T-cell (primary cell): Measurements from ENCODE around the gene NTF4. TPM values are rescaled to one million over a fixed set of nuclear protein-coding genes. Genes with fewer than 3 reads are reported as not detected.
"Not testable (repeated sequence)": the region's sequence is repeated elsewhere in the genome, so short reads cannot be mapped to it uniquely, and the experiment has no call there.

ENCODE experiments used
- ATAC-seq, 4 experiments: fragments of 200-7000 bp in 3 of 4; fragments of 150-1000 bp in 1 of 4; cut with Tn5 transposase; replicated peaks in 1 of 4; 1 replicate in 3 of 4; 2 replicates in 1 of 4; pipeline ENCODE4 v1.10.0; 2021; ENCODE audit warnings: moderate library complexity in 3 of 4, mild to moderate bottlenecking in 2 of 4, moderate number of reproducible peaks in 1 of 4
- CTCF ChIA-PET, 2 donors: fragments of 300-600 bp; sonication (Branson Sonifier 250); formaldehyde crosslinking; loops; one replicate each; lab custom pipeline; 2022; ENCODE audit warnings: antibody characterized with exemption in 2 of 2; lab: Charles Lee
- POLR2A ChIA-PET, 2 donors: fragments of 300-600 bp; sonication (Branson Sonifier 250); formaldehyde crosslinking; loops; one replicate each; lab custom pipeline; 2022; ENCODE audit warnings: antibody characterized with exemption in 2 of 2; lab: Charles Lee
- DNase-seq, 35 experiments: peaks; one replicate each; pipeline versions ENCODE4 v3.0.0 to v3.0.0-alpha.2; 2013 to 2023
- H3K27ac ChIP-seq: one replicate; pipeline ENCODE4 v1.5.1; 2013; ENCODE audit warnings: low read length
- H3K27me3 ChIP-seq, 2 experiments: replicated peaks in 1 of 2; 1 replicate in 1 of 2; 2 replicates in 1 of 2; pipeline versions ENCODE4 v1.6.1 to v1.7.0; 2013; ENCODE audit warnings: low read length in 1 of 2, mixed read lengths in 1 of 2; ENCODE audit not compliant: control insufficient read depth in 2 of 2, insufficient read depth in 2 of 2; ENCODE audit errors: extremely low read depth in 1 of 2
- H3K36me3 ChIP-seq, 2 donors: 1 replicate in 1 of 2; 2 replicates in 1 of 2; pipeline versions ENCODE4 v1.6.1 to v1.7.0; 2013; ENCODE audit warnings: low read length in 1 of 2; ENCODE audit not compliant: control insufficient read depth in 2 of 2, insufficient read depth in 1 of 2; ENCODE audit errors: extremely low read depth in 1 of 2
- H3K4me1 ChIP-seq, 2 experiments: 1 replicate in 1 of 2; 2 replicates in 1 of 2; pipeline versions ENCODE4 v1.6.1 to v1.7.0; 2013; ENCODE audit warnings: low read length in 2 of 2, mixed read lengths in 1 of 2; ENCODE audit not compliant: insufficient read depth in 2 of 2, control insufficient read depth in 1 of 2; ENCODE audit errors: extremely low read depth in 1 of 2
- H3K4me3 ChIP-seq, 2 donors: 1 replicate in 1 of 2; 2 replicates in 1 of 2; pipeline versions ENCODE4 v1.5.1 to v1.7.0; 2013; ENCODE audit warnings: mild to moderate bottlenecking in 2 of 2, low read length in 1 of 2, moderate library complexity in 1 of 2; ENCODE audit not compliant: control insufficient read depth in 1 of 2; ENCODE audit errors: extremely low read depth in 1 of 2
- H3K9me3 ChIP-seq: 2 replicates; pipeline ENCODE4 v1.7.0; 2013
- H3K27ac Mint-ChIP-seq, 2 donors: one replicate each; pipeline ENCODE4 v1.8.0; 2020 to 2021; ENCODE audit warnings: mild to moderate bottlenecking in 2 of 2, mixed read lengths in 2 of 2
- H3K27me3 Mint-ChIP-seq, 2 donors: one replicate each; pipeline ENCODE4 v1.8.0; 2021 to 2022; ENCODE audit warnings: mixed read lengths in 2 of 2
- H3K36me3 Mint-ChIP-seq: one replicate; pipeline ENCODE4 v1.8.0; 2021; ENCODE audit warnings: mixed read lengths
- H3K4me1 Mint-ChIP-seq, 3 donors: one replicate each; pipeline ENCODE4 v1.8.0; 2020 to 2022; ENCODE audit warnings: mixed read lengths in 3 of 3, mild to moderate bottlenecking in 1 of 3
- H3K4me3 Mint-ChIP-seq, 3 donors: one replicate each; pipeline ENCODE4 v1.8.0; 2020 to 2022; ENCODE audit warnings: mild to moderate bottlenecking in 3 of 3, mixed read lengths in 3 of 3, moderate library complexity in 3 of 3
- H3K9me3 Mint-ChIP-seq, 3 donors: one replicate each; pipeline ENCODE4 v1.8.0; 2020 to 2022; ENCODE audit warnings: mixed read lengths in 3 of 3
- WGBS: methylation state at CpG from one replicate; pipeline ENCODE4 v1.1.5; 2013; ENCODE audit warnings: missing lambda C conversion rate; ENCODE audit not compliant: insufficient coverage; 5-methylcytosine and 5-hydroxymethylcytosine counted together
- total RNA-seq, 35 experiments: library from RNA in 6 of 35; stranded (reverse) in 6 of 35; fragments of 120-200 nt in 1 of 35; gene quantifications; one replicate each; pipeline versions ENCODE4 v1.2.1 to v1.2.4 and lab custom pipeline; 2013 to 2026

The NTF4 gene
- total RNA-seq, 5 donors from 2014 or later (not counting 1 experiment from before 2014, with no cell fraction given), result not detected

- ChIA-PET CTCF (no interaction called here), POLR2A (no interaction called here)
- peaks cover 10 to 17% (median 16%) of the 10 kb centered on the region in 3 donors for H3K4me1 Mint-ChIP-seq
- Histone ChIP-seq H3K9me3 (no peaks in the 10 kb centered on the region), H3K4me3 (no peak overlapping the region), H3K4me1 (peaks cover 4 to 12% of the 10 kb centered on the region in 2 experiments), H3K27me3 (peaks cover 0 to 26% of the 10 kb centered on the region in 2 experiments), H3K36me3 (no peaks in the 10 kb centered on the region), H3K27ac (no peak overlapping the region)
- H3K27ac Mint-ChIP-seq, result no peak overlapping the region
- peaks cover 1% of the 10 kb centered on the region for H3K36me3 Mint-ChIP-seq
- no peak overlapping the region for H3K4me3 Mint-ChIP-seq
- H3K27me3 Mint-ChIP-seq, result peaks cover 7 to 14% of the 10 kb centered on the region in 2 donors
- 86% methylated on average over 1 of the region's 1 CpG for WGBS
- no peaks in the 10 kb centered on the region for H3K9me3 Mint-ChIP-seq
- no peak for ATAC-seq
- no peak for DNase-seq
Observed at GRCh38 chr19:49081273-49081672, 16.7 kb upstream of the NTF4 start.

- H3K27me3 ChIP-seq, result peaks cover 0 to 34% of the 10 kb centered on the region in 2 experiments
- no peaks in the 10 kb centered on the region for H3K9me3 ChIP-seq
- Mint-ChIP-seq H3K27me3 (peaks cover 12 to 23% of the 10 kb centered on the region in 2 donors), H3K27ac (no peak overlapping the region), H3K4me3 (no peak overlapping the region), H3K4me1 (peaks cover 6 to 10% (median 10%) of the 10 kb centered on the region in 3 donors), H3K36me3 (no peaks in the 10 kb centered on the region), H3K9me3 (no peaks in the 10 kb centered on the region)
- ChIA-PET CTCF (no interaction called here), POLR2A (no interaction called here)
- no peak overlapping the region for H3K27ac ChIP-seq
- H3K4me1 ChIP-seq, result peaks cover 2 to 7% of the 10 kb centered on the region in 2 experiments
- DNase-seq (no peak), ATAC-seq (no peak)
- H3K36me3 ChIP-seq, result no peaks in the 10 kb centered on the region
- no peak overlapping the region for H3K4me3 ChIP-seq
- WGBS, result 100% methylated on average over 2 of the region's 4 CpGs
Observed at GRCh38 chr19:49080392-49080791, 15.8 kb upstream of the NTF4 start.

- DNase-seq, ATAC-seq, H3K4me3 ChIP-seq, H3K4me3 Mint-ChIP-seq, H3K9me3 Mint-ChIP-seq, H3K27ac Mint-ChIP-seq, H3K36me3 ChIP-seq, POLR2A ChIA-PET, H3K36me3 Mint-ChIP-seq, H3K9me3 ChIP-seq, H3K27ac ChIP-seq: not testable (repeated sequence)
- CTCF ChIA-PET, result interaction anchor here in 1 of 2 donors (0.6 kb wide), 1 partner anchor 1649 kb away, joined by 3 read pairs; no protein-coding TSS in a partner anchor
- WGBS, result 0% methylated on average over 1 of the region's 9 CpGs
- peaks cover 0 to 73% of the 10 kb centered on the region in 2 experiments for H3K27me3 ChIP-seq
- H3K4me1 ChIP-seq, result peaks cover 0 to 12% of the 10 kb centered on the region in 2 experiments
- peaks cover 43 to 60% of the 10 kb centered on the region in 2 donors for H3K27me3 Mint-ChIP-seq
- H3K4me1 Mint-ChIP-seq, result peaks cover 10 to 17% (median 12%) of the 10 kb centered on the region in 3 donors
Observed at GRCh38 chr19:49074869-49075268, 10.3 kb upstream of the NTF4 start.

- CTCF ChIA-PET, result interaction anchor here (0.7 kb wide), 2 partner anchors 81 to 1739 kb away, joined by 3 to 4 read pairs; no protein-coding TSS in a partner anchor
- WGBS, result 78% methylated on average over 13 of the region's 23 CpGs
- Histone ChIP-seq H3K4me1 (peaks cover 0 to 12% of the 10 kb centered on the region in 2 experiments), H3K4me3 (no peak overlapping the region), H3K9me3 (no peaks in the 10 kb centered on the region), H3K36me3 (no peaks in the 10 kb centered on the region), H3K27ac (no peak overlapping the region), H3K27me3 (peaks cover 5 to 78% of the 10 kb centered on the region in 2 experiments)
- POLR2A ChIA-PET, result no interaction called here
- Mint-ChIP-seq H3K27me3 (peaks cover 53 to 70% of the 10 kb centered on the region in 2 donors), H3K27ac (no peak overlapping the region), H3K9me3 (peaks cover 0 to 5% (median 0%) of the 10 kb centered on the region in 3 donors), H3K36me3 (no peaks in the 10 kb centered on the region), H3K4me3 (peak overlapping the region in 2 of 3 donors; percentile 14 to 74), H3K4me1 (peaks cover 10 to 17% (median 12%) of the 10 kb centered on the region in 3 donors)
- no peak for DNase-seq
- no peak for ATAC-seq
Observed at GRCh38 chr19:49073514-49074378, 9.1 kb upstream of the NTF4 start.

GRCh38 chr19:49071860-49072547 lies 7.4 kb upstream of the NTF4 start:
- no peak overlapping the region for H3K4me3 ChIP-seq
- peaks cover 10 to 17% (median 12%) of the 10 kb centered on the region in 3 donors for H3K4me1 Mint-ChIP-seq
- H3K4me3 Mint-ChIP-seq, result peak overlapping the region in 1 of 3 donors; percentile 15
- H3K9me3 ChIP-seq, result no peaks in the 10 kb centered on the region
- ChIA-PET POLR2A (no interaction called here), CTCF (no interaction called here)
- H3K4me1 ChIP-seq, result peaks cover 0 to 12% of the 10 kb centered on the region in 2 experiments
- 13% methylated on average over 88 of the region's 93 CpGs for WGBS
- peaks cover 0 to 5% (median 0%) of the 10 kb centered on the region in 3 donors for H3K9me3 Mint-ChIP-seq
- H3K27ac Mint-ChIP-seq, result no peak overlapping the region
- peaks cover 5 to 76% of the 10 kb centered on the region in 2 experiments for H3K27me3 ChIP-seq
- DNase-seq (peak in 3 of 35 experiments; percentile 11 to 25 (median 21)), ATAC-seq (peak in 3 of 4 experiments; percentile 30 to 52 (median 34))
- H3K27ac ChIP-seq, result no peak overlapping the region
- no peaks in the 10 kb centered on the region for H3K36me3 Mint-ChIP-seq
- no peaks in the 10 kb centered on the region for H3K36me3 ChIP-seq
- peaks cover 58 to 78% of the 10 kb centered on the region in 2 donors for H3K27me3 Mint-ChIP-seq

- 94% methylated on average over 21 of the region's 21 CpGs for WGBS
- Mint-ChIP-seq H3K9me3 (peaks cover 0 to 5% (median 0%) of the 10 kb centered on the region in 3 donors), H3K4me3 (no peak overlapping the region), H3K36me3 (no peaks in the 10 kb centered on the region), H3K27me3 (peaks cover 66 to 82% of the 10 kb centered on the region in 2 donors), H3K4me1 (peaks cover 12 to 21% (median 12%) of the 10 kb centered on the region in 3 donors), H3K27ac (peak overlapping the region in 1 of 2 donors; percentile 7)
- H3K27me3 ChIP-seq, result peaks cover 7 to 80% of the 10 kb centered on the region in 2 experiments
- no peaks in the 10 kb centered on the region for H3K36me3 ChIP-seq
- no peak overlapping the region for H3K27ac ChIP-seq
- H3K9me3 ChIP-seq, result no peaks in the 10 kb centered on the region
- ATAC-seq (no peak), DNase-seq (no peak)
- ChIA-PET POLR2A (no interaction called here), CTCF (interaction anchor here in 1 of 2 donors (0.6 kb wide), 1 partner anchor 699 kb away, joined by 4 read pairs; no protein-coding TSS in a partner anchor)
- H3K4me1 ChIP-seq, result peaks cover 0 to 12% of the 10 kb centered on the region in 2 experiments
- no peak overlapping the region for H3K4me3 ChIP-seq
Observed at GRCh38 chr19:49070416-49070815, 5.8 kb upstream of the NTF4 start.
